T follicular helper cell (primary cell): ENCODE measurements around the gene SPTBN1.

ENCODE experiments used
- DNase-seq: peaks from one replicate; pipeline ENCODE4 v3.0.0-alpha.2; 2020; ENCODE audit warnings: low read depth

The SPTBN1 gene

GRCh38 chr2:54434229-54434628, 21.9 kb upstream of the SPTBN1 start:
- no peak for DNase-seq

DNA sequence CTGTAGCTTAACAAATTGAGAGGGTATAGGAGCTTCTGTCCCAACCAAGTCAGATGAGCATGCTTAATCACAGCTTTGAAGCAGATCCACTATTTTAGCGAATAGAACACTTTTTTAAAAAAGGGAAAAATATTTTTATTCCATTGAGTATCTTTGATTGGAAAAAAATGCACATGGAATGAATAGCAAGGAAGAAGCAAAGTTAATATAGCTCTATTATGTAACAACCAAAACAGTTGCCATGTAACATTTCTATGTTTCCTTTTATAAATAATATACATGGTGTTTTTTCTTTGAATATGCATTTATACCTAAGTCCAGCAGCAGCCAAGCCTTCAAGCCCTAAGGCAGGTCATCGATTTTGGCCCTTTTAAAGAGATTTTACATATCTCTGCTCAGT, 21.4 kb upstream of the SPTBN1 start:
- no peak for DNase-seq

DNA sequence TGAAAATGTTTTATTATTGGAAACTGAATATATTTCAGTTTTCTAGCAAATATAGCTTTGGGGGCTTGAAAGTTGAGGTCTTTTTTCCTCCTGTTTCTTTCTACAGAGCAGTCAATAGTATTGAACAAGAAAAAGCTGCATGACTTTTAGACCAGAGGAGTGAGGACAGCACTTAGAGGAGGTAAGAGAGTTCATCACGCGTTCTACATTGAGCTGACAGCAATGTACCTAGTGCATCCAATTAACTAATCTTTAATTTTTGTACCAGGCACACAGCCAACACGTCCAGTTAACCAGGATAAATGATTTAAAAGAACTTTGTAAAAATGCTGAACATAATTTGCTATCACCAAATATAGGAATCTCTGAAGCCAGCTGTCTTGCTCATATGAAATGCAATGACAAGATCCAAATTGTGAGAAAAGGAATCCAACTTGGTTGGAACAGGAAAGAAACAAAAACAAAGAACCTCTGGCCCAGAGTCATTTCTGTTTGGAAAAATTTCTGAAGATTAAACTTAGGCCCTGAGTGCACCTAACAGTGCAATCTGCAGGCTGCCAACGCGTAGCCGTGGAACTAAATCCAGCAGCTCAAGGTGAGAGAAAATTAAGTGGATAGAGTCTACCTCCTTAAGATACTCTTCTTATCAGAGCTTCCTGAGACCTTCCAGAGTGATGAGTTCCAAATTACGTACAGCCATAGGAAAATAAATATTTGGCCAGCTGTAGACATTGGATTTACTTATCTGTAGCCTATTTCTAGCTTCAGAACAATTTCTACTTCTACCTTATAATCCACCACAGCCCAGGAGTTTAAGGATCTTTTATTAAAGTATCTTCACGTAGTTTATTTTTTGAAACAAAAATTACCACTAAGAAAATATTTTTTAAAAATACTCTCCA, 20.6 kb upstream of the SPTBN1 start:
- DNase-seq, result no peak

DNA sequence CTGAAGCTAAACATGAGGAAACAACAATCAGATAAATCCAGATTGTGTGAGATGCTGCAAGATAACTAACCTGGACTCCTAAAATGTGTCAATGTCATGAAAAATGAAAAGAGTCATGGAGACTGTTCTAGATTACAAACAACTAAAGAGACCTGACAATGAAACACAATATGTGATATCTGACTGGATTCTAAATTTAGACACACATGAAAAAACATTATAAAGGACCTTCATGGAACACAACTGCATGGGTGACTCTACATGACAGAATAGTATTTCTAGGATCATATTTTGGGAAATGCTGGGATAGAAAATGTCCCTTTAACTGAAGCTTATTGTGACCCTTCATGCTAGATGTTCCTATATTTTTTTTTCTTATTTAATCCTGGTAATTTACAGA, 18.5 kb upstream of the SPTBN1 start:
- no peak for DNase-seq

GRCh38 chr2:54438271-54438670, 17.9 kb upstream of the SPTBN1 start:
- DNase-seq, result no peak

DNA sequence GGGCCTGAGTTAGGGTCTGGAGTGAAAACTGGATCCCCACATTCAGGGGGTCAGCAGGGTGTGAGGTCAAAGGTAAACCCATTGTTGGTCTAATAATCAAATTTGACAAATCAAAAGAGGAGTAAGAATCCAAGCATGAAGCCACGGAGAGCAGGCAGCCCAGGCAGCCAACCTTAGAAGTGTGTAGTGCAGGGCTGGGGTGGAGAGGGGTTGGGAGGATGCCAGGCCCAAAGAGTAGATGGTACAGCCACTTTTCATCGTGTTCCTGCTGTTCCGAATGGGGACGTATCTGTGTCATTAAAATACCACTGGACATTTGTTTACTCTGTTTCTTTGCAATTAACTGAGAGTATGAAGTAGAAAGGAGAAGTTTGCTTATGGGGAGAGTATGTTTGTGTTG, 16.5 kb upstream of the SPTBN1 start:
- no peak for DNase-seq

DNA sequence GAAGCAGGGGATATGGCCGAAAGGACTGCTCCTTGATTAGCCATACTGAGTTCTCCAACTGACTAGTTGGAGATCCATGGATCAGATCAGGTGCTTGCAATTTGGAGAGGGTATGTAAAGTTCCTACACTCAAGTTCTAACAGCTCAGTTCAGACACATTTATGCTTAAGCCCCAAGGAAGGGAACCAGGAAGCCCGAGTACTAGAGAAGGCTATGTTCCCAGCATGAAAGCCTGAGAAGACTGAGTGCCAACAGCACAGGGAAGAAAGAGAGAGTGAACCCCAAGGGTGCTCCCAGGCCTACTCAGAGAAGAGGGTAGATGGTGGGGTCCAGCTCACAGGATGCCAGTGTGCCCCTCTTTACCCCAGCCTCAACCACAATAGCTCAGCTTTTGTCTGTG, 16.1 kb upstream of the SPTBN1 start:
- no peak for DNase-seq

DNA sequence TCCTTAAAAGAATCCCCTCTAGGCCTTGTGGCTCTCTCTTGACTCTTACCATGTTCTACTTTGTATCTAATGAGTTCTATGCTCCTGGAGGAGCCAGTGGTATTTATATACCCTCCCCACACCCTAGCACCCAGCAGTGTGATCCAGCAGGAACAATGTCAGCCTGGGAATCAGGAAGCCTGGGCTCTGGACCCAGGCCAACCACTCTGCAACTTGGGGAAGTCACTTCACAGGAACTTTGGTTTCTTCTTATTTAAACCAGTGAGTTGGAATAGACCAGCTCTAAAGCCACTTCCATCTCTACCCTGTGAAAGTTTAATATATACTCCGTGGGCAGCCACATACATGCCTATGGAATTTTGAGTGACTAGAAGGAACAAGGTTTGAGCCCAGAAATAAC, 11.6 kb upstream of the SPTBN1 start:
- no peak for DNase-seq

GRCh38 chr2:54446122-54446521, 10.0 kb upstream of the SPTBN1 start:
- no peak for DNase-seq

DNA sequence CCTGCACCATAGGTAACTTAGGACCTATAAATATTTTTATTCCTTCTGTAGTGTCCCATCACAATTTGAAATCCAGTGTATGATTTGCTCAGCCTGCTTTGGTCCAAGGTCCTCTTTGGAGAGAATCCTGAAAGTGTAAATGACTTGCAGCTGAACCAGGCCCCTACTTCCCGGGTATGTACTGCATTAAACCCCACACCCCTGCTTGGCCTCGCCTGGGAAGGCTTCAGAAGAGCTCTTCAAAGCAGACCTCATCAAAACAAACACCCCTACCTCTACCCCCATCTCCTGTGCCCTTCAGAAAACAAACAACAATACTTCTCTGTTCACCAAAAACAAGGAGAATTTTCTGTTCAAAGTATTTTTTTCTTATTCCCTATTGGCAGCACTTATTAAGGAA, 9.5 kb upstream of the SPTBN1 start:
- DNase-seq, result no peak

GRCh38 chr2:54454548-54455130, 1.5 kb upstream of the SPTBN1 start:
- no peak for DNase-seq

- no peak for DNase-seq
Measured at GRCh38 chr2:54455131-54455562, 980 bp upstream of the SPTBN1 start.

- no peak for DNase-seq
Measured at GRCh38 chr2:54456362-54456611, 160 bp downstream of the SPTBN1 start.

DNA sequence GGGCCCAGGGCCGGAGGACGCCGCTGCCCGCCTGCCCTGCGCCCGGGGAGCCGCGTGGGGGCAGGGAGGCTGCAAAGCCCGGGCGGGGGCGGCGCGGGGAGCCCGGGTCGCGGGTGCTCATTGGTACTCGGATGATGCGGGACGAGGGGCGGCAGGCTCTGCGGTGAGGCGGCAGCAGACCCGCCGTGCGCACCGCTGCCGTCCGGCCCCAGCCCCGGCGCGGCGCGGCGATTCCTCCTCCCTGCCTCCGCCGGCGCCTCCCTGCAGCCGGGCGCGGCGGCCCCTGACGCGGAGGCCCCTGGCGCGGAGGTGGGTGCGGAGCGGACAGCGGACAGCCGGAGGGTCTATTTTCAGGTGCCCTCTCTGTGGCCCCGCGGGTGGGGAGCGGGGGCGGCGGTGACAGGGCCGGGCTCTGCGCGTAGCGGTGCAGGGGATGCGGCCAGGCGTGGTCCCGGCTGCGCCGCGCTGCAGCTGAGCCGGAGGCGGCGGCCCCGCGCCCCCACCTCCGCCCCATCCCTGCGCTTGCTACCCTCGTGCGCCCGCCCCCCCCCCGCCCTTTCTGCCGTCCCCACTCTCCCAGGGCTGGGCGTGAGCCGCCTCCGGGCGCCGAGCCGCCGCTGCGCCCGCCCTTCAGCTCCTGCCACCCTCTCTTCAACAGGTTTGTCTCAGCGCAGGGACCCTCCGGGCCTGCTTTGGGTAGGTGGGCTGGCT, 640 bp downstream of the SPTBN1 start:
- no peak for DNase-seq

GRCh38 chr2:54457323-54458023, 1.3 kb downstream of the SPTBN1 start:
- DNase-seq, result no peak

- DNase-seq, result no peak
Measured at GRCh38 chr2:54459037-54459441, 2.9 kb downstream of the SPTBN1 start.

- no peak for DNase-seq
Measured at GRCh38 chr2:54461261-54461660, 5.1 kb downstream of the SPTBN1 start.

GRCh38 chr2:54464341-54464740, 8.2 kb downstream of the SPTBN1 start:
- no peak for DNase-seq

GRCh38 chr2:54465143-54465542, 9.0 kb downstream of the SPTBN1 start:
- DNase-seq, result no peak

GRCh38 chr2:54466870-54467269, 10.7 kb downstream of the SPTBN1 start:
- no peak for DNase-seq

- no peak for DNase-seq
Measured at GRCh38 chr2:54468673-54469072, 12.5 kb downstream of the SPTBN1 start.

- no peak for DNase-seq
Measured at GRCh38 chr2:54469484-54470053, 13.4 kb downstream of the SPTBN1 start.
